Measurements from ENCODE around the gene LBHD2.
"Not testable (repeated sequence)": the region's sequence is repeated elsewhere in the genome, so short reads cannot be mapped to it uniquely, and the experiment has no call there.

The LBHD2 gene

DNA sequence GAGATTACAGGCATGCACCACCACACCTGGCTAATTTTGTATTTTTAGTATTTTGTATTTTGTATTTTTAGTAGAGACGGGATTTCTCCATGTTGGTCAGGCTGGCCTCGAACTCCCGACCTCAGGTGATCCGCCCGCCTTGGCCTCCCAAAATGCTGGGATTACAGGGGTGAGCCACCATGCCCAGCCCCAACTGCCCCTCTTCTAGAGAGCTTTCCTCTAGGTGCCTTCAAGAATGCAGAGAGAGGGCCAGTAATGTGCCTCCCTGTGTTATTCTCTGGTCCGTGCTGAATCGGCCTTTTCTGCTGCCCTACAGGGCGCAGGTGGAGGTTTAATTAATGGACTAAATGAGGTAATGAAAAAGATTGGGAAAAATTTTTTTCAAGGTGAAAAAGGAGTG lies 35.5 kb downstream of the LBHD2 start:
- DNase-seq (ENCODE audit: low read depth in 2 of 2), result not testable (repeated sequence)

DNA sequence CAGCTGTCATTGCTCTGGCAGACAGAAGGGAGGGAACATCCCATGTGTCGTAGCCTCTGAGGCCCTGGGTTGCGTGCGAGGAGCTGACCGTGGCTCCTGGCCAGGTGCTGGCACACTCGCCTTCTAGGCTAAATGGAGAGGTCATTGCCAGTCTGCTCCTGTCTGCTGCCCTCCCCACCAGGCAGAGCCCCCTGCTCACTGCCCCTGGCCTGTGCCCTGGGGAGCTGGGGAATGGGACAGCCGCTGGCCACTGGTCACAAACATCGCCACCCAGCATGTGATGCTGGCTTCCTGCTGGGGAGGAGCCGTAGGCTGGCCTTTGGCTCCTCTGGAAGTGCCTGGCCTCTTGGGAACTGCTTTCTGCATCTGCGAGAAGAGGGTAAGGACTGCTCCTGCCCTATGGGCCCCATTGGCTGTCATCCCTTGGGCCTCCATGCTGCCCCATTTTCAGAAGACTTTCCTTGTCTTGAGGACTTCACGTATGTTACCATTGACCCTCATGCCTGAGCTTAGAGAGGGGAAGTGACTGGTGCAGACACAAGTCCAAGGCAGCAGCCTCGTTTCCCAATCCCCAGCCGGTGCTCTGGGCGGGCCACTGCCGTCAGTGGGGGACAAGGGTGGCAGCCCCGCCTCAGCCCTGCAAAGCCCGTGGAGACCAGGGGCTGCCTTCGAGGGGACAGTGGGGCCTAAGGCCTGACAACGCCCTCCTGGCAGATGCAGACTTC lies 37.3 kb downstream of the LBHD2 start:
- DNase-seq (ENCODE audit: low read depth in 2 of 2), result no peak

DNA sequence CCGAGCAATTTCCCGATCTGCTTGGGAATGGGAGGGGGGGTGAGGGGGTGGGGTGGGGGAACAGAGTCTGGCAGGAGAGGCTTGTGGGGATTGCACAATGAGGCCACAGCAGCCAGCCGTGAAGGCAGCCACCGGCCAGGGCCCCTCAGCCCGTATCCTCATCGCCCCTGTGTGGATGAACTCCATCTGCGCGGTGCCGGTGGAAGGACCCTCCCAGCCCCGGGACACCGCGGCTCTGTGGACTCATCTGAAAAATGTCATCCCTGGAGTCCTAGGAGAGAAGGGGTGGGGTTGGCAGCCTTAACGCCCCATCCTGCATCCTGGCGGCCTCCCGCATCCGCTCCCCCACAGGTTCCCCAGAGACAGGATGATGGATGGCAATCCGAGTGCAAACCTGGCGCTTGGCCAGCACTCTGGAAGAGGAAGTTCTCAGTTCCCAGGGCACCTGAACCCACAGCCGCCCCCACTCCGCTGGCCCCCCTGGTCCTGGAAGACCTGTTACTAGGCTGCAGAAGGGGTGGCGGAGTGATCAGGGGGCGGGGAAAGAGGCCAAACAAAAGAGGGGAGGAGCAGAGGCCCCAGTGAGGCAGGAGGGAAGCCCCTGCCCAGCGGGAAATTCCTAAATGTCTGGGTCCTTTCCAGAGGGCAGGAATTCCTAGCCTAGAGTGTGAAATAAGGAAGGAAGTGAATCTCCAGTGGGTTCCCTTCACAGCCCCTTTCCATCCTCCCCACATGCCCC lies 38.0 kb downstream of the LBHD2 start:
- DNase-seq (ENCODE audit: low read depth in 2 of 2), result no peak

DNA sequence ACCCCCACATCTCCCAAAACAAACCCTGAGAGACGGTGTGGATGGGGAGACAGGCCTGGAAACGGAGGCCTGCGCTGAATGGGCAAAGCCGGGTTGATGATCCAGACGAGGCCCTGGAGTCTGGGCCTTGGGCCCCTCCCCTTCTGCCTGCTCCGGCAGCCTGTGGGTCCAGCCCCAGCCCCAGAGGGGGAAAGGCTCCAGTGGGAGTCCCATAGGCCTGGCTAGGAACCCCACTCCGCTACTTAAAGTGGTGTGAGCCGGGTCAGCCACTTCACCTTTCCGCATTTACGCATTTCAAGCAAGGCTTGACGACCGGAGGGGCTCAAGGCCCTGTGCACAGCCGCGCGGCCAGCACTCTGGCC lies 38.6 kb downstream of the LBHD2 start:
- DNase-seq (ENCODE audit: low read depth in 2 of 2), result no peak

DNA sequence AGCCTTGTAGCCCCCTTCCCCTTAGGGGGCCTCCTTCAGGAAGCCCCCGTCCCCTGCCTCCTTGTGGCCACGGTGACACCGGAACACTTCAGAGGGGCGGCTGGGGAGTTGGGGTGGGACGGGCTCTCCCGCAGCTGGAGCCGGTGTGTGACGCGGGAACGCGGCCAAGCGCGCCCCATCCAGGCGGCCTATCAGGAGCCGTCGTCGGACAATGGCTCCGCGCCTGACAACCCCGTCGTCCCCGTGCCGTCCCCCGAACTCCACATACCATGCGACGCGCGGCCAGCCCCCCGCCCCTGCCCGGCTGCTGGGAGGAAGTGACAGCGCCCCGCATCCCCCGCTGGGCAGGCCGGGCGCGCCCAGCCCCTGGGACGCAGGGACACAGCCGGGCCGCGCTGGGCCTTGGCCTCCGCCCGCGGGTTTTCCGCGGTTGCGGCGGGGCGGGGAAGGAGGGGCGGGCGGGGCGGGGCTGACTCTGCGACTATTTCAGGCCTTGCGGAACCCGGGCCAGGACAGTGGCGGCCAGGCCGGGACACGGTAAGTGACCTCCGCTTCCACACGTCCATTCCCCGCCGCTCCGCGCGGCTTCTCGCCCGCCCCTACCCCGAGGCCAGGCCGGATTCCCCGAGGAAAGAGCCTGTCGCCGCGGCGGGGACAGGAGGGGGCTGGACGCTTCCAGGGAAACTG lies 39.1 kb downstream of the LBHD2 start, which contains the start of gene TNFAIP2:
TSS of gene TNFAIP2 (plus strand) at position 515 of the 687 bp plus-strand sequence. CDS start 2,997 bp downstream, outside the sequence.
- DNase-seq (ENCODE audit: low read depth in 2 of 2), result no peak

DNA sequence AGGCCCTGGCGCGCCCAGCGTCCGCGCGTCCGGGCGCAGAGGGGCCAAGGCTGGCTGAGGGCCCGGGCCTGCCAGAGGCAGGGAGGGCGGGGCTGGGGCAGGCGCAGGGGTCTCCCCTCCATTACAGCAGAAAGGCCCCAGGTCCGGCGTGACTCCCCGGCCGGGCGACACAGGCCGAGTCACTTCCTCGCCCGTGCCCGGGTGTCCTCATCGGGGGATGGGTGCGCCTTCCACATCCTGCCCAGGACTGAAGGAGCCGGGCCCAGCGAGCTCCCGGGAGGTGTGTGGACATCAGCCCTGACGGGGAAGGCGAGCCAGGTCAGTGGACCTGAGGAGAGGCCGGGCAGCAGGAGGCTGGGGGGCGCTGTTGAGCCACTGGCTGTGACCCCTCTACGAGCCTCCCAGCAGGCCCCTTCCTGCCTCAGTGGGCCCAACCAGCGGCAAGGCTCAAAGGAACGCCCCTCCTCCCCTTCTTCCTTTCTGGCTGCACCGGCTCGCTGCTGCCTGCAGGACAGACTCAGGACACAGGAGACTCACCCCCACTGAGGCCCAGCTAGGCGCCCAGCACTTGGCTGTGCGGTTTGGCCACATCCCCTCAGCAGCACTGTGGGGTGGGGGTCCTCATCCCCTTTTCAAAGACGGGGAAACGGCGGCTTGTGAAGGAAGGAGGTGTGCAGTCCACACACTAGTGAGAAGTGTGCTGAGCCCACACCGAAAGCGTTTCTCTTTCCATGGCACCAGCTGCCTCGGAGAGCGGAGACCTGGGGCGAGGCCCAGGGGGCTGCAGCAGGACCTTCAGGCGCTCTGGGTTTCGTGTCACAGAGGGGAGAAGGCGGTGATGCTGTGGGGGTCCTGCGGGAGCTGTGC lies 39.9 kb downstream of the LBHD2 start:
- no peak for DNase-seq (ENCODE audit: low read depth in 2 of 2)

DNA sequence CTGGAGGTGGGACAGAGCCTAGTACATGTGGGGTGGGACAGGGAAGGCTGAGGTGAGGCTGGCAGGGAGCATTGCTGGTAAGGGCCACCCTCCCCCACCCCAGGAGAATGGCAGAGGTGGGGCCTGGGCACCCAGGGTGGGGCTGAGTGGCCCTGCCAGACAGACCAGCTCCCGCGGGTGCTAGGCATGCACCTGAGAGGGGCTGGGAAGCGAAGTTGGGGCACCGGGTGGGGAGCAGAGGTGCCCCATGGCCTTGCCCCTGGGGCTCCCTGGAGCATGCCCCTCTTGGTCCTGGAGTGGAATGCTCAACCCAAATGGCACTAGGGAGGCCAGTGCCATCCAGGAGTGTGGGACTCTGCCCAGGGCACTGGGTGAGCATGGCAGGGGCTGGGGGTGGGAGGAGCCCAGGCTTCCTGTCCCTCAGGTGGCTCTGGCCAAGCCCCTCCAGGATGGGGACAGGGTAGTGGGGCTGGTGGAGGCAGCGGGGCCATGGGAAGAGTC lies 40.5 kb downstream of the LBHD2 start:
- DNase-seq (ENCODE audit: low read depth in 2 of 2), result no peak

DNA sequence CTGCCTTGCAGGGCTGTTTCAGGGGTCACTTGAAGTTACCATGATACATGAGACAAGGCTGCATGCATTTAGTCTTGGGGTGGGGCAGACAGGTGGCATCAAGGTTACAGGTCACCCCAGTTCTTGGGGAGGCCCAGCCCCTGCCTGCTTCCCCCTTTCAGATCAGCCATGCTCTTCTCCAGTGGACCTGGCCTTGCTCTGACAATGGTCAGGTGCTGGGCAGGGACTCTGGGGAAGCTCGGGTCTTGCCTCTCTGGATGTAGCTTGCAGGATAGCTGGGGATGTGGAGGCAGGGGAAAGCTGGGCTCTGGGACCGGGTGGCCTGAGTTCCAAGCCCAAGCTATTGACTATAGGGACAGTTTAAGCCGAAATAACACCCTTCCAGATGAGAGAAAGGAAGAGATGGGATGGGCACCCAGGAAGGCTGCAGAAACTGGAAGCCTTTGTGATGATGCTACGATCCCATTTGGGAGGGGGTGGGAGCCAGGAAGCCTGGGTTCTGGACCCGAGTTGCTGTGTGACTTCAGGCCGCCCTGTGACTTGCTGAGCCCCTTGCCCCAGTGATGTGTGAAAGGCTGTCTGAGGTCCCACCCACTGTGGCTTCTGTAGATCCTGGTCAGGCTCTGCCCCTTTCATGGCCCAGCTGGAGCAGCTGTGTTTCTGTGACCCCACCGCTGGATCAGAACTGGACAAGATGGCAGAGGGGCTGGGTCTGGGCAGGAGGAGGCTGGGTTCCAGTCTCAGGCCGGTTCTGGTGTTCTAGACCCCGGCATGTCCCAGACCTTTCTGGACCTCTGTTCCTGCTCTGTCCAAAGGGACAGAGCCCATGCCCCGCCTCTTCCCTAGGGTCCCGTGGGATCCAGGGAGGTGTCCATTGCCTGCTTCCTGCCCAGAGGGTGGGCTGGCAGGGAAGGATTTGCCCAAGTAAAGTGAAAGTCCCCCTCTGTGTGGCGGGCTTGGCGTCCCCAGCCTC lies 41.4 kb downstream of the LBHD2 start:
- DNase-seq (ENCODE audit: low read depth in 2 of 2), result no peak

DNA sequence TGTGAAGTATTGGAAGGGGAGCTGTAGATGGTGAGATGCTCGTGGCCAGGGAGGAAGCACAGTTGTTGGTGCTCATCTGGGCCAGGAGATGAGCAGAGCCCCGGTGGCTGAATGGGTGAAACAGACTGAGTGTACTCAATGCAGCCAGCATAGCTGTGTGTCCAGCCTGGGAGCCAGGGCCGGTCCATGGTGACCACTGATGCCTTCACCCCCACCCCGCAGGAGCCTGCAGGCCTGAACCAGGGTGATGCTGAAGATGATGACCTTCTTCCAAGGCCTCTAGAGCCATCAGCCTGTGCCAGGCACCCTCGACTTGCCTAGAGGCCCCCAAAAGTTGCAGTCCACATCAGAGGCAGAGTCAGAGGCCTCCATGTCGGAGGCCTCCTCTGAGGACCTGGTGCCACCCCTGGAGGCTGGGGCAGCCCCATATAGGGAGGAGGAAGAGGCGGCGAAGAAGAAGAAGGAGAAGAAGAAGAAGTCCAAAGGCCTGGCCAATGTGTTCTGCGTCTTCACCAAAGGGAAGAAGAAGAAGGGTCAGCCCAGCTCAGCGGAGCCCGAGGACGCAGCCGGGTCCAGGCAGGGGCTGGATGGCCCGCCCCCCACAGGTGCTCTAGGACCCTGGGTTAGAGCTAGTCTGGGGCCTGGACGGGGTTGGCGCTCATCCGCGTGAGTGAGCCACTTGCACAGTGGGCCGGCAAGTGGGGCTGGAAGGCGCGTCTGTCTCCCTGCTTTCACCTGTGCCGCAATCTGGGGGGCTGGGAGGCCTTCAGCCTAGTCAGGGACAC lies 42.3 kb downstream of the LBHD2 start:
- DNase-seq (ENCODE audit: low read depth in 2 of 2), result no peak

DNA sequence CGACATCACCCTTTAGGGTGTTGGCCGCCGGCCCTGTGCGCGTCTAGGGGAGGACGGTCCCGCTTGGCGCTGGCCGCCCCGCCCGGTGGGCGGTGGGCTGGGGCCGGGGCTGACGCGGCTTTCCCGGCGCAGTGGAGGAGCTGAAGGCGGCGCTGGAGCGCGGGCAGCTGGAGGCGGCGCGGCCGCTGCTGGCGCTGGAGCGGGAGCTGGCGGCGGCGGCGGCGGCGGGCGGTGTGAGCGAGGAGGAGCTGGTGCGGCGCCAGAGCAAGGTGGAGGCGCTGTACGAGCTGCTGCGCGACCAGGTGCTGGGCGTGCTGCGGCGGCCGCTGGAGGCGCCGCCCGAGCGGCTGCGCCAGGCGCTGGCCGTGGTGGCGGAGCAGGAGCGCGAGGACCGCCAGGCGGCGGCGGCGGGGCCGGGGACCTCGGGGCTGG lies 42.9 kb downstream of the LBHD2 start:
- no peak for DNase-seq (ENCODE audit: low read depth in 2 of 2)

DNA sequence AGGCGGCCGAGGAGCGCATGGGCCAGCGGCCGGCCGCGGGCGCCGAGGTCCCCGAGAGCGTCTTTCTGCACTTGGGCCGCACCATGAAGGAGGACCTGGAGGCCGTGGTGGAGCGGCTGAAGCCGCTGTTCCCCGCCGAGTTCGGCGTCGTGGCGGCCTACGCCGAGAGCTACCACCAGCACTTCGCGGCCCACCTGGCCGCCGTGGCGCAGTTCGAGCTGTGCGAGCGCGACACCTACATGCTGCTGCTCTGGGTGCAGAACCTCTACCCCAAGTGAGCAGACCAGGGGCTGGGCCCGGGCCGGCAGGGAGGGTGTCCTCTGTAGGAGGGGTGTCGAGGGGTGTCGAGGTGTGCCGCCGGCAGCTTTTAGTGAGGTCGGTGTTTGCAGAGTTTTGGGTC lies 43.3 kb downstream of the LBHD2 start:
- DNase-seq (ENCODE audit: low read depth in 2 of 2), result no peak

DNA sequence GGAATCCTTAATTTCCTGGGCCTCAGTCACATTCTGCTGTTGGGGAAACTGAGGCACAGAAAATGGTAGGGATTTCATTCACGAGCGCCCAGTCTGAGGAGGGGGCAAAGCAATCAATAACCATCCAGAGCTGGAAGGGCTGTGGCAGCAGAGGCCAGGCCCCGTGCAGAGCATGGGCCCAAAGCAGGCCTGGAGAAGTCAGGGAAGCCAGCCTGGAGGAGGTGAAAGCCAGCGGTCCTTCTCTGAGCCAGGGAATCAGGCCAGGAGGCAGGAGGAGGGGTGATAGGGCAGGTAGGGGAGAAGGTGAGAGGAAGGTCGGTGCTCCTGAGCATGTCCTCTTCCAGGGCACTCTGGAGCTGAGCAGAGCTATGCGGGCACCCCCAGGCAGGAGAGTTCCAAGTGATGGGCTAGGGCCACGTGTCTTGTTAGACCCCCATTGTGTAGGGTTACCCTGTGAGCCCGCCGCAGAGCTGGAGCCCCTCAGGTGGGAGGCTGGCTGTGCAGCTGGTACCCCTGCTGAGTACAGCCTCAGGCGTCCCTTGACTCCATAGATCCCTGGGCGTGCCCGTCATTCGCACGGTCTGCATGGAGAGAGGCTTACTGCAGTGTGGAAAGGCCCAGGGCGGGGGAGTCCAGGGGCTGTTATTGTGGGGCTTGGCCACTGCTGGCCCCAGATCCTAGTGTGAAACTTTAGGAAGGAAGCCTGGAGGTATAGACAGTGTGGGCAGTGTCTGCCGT lies 44.0 kb downstream of the LBHD2 start:
- DNase-seq (ENCODE audit: low read depth in 2 of 2), result no peak

DNA sequence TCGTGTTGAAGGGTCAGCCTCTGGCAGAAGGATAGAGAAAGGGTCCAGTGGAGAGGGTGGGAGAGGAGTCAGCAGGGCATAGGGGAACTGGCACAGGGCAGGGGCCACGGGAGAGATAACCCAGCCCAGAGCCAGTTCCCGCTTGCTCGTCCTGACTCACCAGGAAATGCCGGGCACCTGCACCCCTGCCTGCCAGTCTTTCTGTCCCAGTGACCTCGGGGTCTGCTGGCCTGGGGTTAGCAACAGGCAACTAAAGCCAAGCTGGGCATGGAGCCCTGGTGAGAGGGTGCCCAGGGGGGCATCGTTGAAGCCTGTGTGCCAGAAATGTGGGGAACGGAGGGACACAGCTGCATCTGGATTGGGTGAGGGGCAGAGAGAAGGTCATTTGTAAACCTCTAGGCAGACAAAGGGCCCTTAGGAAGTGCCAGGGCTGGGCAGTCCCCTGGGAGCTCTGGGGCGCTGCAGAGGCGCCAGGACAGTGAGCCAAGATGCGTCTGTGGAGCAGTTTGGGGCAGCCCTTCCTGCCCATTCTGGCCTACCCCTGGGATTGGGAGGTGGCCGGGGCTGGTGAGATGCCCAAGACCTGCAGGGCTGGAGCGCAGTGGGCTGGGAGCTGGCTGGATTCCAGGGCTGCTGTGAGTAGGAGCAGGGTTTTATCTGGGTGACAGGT lies 44.8 kb downstream of the LBHD2 start:
- DNase-seq (ENCODE audit: low read depth in 2 of 2), result no peak

DNA sequence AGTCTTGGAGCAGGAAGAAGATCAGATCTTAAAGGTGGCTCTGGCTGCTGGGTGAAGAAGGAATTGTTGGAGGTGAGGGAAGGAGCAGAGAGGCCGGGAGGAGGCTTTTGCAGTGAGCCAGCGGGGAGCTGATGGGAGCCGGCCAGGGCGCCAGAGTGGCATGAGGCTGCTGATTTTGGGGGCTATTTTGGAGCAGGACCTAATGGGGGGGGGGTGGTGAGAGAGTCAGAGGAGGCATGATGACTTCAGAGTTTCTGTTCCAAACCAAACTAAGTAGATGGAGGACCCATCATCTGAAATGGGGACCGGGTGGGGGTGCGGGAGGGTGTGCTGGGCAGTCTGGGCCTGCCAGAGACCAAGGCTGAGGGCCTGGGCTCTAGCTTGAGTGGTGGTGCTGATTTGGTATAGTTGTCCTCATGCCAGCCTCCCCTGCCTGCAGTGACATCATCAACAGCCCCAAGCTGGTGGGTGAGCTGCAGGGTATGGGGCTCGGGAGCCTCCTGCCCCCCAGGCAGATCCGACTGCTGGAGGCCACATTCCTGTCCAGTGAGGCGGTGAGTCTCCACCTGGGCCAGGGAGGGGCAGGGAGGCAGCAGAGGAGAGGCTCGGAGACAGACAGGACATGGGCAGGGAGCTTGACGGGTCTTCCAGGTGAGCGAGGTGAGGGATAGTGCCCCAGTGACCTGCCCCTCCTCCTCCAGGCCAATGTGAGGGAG lies 45.4 kb downstream of the LBHD2 start:
- DNase-seq (ENCODE audit: low read depth in 2 of 2), result no peak

DNA sequence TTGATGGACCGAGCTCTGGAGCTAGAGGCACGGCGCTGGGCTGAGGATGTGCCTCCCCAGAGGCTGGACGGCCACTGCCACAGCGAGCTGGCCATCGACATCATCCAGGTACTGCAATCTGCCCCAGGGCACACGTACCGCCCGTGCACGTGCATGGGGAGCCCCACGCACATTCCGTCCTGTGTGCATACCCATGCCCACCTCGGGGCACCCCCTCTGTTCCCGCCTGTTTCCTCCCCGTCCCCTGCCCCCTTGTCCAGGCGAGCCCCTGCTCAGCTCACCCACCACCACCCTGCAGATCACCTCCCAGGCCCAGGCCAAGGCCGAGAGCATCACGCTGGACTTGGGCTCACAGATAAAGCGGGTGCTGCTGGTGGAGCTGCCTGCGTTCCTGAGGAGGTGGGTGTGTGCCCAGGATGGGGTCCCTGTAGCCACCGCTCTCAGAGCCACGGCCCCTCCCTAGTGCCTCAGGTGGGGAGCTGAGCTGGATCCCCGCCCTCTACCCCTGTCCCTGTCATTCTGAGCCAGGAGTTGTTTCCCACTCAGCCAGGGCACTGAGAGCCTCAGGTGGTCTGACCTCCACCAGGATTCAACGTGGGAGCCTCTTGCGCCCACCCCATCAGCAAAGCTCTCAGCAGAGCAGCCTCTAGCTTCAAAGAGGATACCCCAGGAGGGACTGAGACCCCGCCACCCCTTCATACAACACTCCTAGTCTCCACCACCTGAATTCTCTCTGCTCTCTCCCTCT lies 46.2 kb downstream of the LBHD2 start:
- no peak for DNase-seq (ENCODE audit: low read depth in 2 of 2)

DNA sequence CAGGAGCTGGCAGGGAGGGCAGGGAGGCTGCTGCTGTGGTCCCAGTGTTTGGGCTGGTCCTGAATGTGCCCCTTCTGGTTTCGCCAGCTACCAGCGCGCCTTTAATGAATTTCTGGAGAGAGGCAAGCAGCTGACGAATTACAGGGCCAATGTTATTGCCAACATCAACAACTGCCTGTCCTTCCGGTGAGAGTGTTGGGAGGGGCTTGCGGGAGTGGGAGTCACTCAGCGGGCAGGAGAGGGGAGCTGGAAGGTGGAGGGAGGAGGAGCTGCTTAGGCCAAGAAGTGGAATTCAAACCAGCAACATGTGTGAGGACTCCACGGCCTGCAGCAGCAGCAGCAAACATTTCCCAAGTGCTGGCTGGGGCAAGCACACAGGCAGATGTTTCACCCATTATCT lies 47.0 kb downstream of the LBHD2 start:
- no peak for DNase-seq (ENCODE audit: low read depth in 2 of 2)

DNA sequence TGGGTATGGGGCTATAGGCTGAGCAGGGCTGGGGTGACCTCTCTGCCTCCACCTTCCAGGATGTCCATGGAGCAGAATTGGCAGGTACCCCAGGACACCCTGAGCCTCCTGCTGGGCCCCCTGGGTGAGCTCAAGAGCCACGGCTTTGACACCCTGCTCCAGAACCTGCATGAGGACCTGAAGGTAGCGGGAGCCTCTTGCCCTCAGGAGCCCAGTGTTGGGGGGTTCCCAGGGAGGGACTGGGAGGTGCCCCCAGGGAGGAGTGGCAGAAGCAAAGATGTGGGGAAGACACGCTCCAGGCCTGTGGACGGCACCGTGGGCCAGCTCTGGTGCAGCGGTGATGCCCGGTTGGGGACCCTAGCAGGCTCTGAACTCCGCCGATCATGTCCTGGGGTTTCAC lies 47.6 kb downstream of the LBHD2 start:
- DNase-seq (ENCODE audit: low read depth in 2 of 2), result no peak
